Lower leg skin (tissue), 4 donors: ENCODE results near the gene SLC25A25. TPM values are rescaled to one million over a fixed set of nuclear protein-coding genes. Genes with fewer than 3 reads are reported as not detected.
A peak's percentile ranks its signal among the peaks of the same experiment; 100 is the strongest.

ENCODE experiments used
- DNase-seq, 2 donors: peaks; one replicate each; pipeline ENCODE4 v3.0.0-alpha.2; 2019; ENCODE audit warnings: low spot score in 2 of 2
- H3K4me3 ChIP-seq: fragments of 200-600 bp; sonication (generic); 2 replicates; pipeline ENCODE4 v1.5.1; 2017; ENCODE audit warnings: mild to moderate bottlenecking, low read depth; ENCODE audit not compliant: poor library complexity, severe bottlenecking
- CTCF ChIP-seq, 3 donors: fragments of 450-650 bp; IDR thresholded peaks; one replicate each; pipeline ENCODE4 v1.5.1; 2016; ENCODE audit warnings: antibody characterized with exemption in 3 of 3, mild to moderate bottlenecking in 3 of 3, moderate library complexity in 2 of 3
- POLR2A ChIP-seq, 2 donors: fragments of 450-650 bp; IDR thresholded peaks; one replicate each; pipeline ENCODE4 v1.6.1; 2016 to 2017; ENCODE audit warnings: antibody characterized with exemption in 2 of 2, mild to moderate bottlenecking in 1 of 2, moderate library complexity in 1 of 2
- WGBS, 2 donors: methylation state at CpG; one replicate each; pipeline ENCODE4 v1.1.5; 2018; 5-methylcytosine and 5-hydroxymethylcytosine counted together
- intact Hi-C: fragments of 100-400 bp; cut with DNase I; formaldehyde crosslinking; loops from one replicate; pipeline ENCODE4 v1.15.0; 2023; ENCODE audit warnings: low total_unique reads
- total RNA-seq, 4 donors: library from RNA; depleted of rRNA; stranded (reverse); fragments of >200 nt; gene quantifications; one replicate each; pipeline ENCODE4 v1.1.0, GENCODE V29; 2016

Gene SLC25A25
- total RNA-seq, 4 donors from 2014 or later = 26.4 to 40.3 (median 32.0) TPM

GRCh38 chr9:128091571-128091970 is 23.5 kb downstream of the SLC25A25 start:
- intact Hi-C loops = no loop called here
- TF ChIP-seq CTCF (IDR thresholded peaks at IDR 0.05) (no peak), POLR2A (IDR thresholded peaks at IDR 0.05) (no peak)
- no peak overlapping the region for H3K4me3 ChIP-seq
- WGBS, 2 donors = 42 to 61% methylated on average over 11 to 13 of the region's 13 CpGs
- peak in 1 of 2 donors; percentile 84 for DNase-seq

- H3K4me3 ChIP-seq = no peak overlapping the region
- no peak for DNase-seq
- 84 to 86% methylated on average over 16 of the region's 16 CpGs for WGBS, 2 donors
- TF ChIP-seq CTCF (IDR thresholded peaks at IDR 0.05) = no peak
- TF ChIP-seq POLR2A (IDR thresholded peaks at IDR 0.05) = no peak
- intact Hi-C loops = no loop called here
Measured at GRCh38 chr9:128092199-128092977, 24.4 kb downstream of the SLC25A25 start.

- DNase-seq = no peak
- no peak overlapping the region for H3K4me3 ChIP-seq
- WGBS, 2 donors = 76 to 78% methylated on average over 4 of the region's 4 CpGs
- intact Hi-C loops = no loop called here
- TF ChIP-seq CTCF (IDR thresholded peaks at IDR 0.05) (no peak), POLR2A (IDR thresholded peaks at IDR 0.05) (no peak)
Measured at GRCh38 chr9:128093011-128093410, 25.0 kb downstream of the SLC25A25 start.

GRCh38 chr9:128094166-128094949 is 26.3 kb downstream of the SLC25A25 start:
- DNase-seq = peak; percentile 96 to 98
- no peak overlapping the region for H3K4me3 ChIP-seq
- 6 to 9% methylated on average over 8 of the region's 8 CpGs for whole genome bisulfite sequencing, 2 donors
- TF ChIP-seq CTCF (IDR thresholded peaks at IDR 0.05) (no peak), POLR2A (IDR thresholded peaks at IDR 0.05) (no peak)
- intact Hi-C loops = no loop called here

- H3K4me3 ChIP-seq = no peak overlapping the region
- TF ChIP-seq POLR2A (IDR thresholded peaks at IDR 0.05) (no peak), CTCF (IDR thresholded peaks at IDR 0.05) (no peak)
- DNase-seq = peak in 1 of 2 donors; percentile 80
- intact Hi-C loops = no loop called here
- WGBS, 2 donors = 68 to 73% methylated on average over 11 of the region's 11 CpGs
Measured at GRCh38 chr9:128094950-128095544, 27.0 kb downstream of the SLC25A25 start.
